NCI-H2029 (cell line): Measurements from ENCODE around the gene BACH2.
"Not testable (repeated sequence)": the region's sequence is repeated elsewhere in the genome, so short reads cannot be mapped to it uniquely, and the experiment has no call there.

Experiments used
- DNase-seq: peaks from one replicate; lab custom pipeline; 2025; lab: John Stamatoyannopoulos, UW

BACH2 gene

DNA sequence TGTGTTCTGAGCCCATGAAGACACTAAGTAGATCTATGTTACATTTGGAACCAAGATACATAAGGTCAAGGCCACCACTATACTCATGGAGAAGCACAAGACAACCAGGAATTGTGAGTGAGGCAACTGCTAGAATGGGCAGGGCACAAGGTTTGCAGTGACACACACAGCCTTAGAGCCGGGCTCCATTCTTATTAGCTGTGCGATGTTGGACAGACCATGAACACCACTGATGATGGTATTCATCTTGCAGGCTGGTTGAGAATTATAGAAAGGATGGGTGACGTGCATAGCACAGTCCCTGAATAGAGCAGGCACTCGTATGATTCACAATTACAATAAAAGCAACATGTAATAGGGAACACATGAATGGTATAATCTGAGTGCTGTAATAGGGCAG is 229.9 kb downstream of the BACH2 start:
- DNase-seq, result no peak

GRCh38 chr6:90065173-90065572 is 231.5 kb downstream of the BACH2 start:
- DNase-seq, result no peak

GRCh38 chr6:90062667-90063066 is 234.0 kb downstream of the BACH2 start:
- DNase-seq, result no peak

GRCh38 chr6:90062051-90062450 is 234.6 kb downstream of the BACH2 start:
- DNase-seq, result no peak

DNA sequence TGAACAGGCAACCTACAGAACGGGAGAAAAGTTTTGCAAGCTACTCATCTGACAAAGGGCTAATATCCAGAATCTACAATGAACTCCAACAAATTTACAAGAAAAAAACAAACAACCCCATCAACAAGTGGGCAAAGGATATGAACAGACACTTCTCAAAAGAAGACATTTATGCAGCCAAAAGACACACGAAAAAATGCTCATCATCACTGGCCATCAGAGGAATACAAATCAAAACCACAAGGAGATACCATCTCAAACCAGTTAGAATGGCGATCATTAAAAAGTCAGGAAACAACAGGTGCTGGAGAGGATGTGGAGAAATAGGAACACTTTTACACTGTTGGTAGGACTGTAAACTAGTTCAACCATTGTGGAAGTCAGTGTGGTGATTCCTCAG is 237.5 kb downstream of the BACH2 start:
- not testable (repeated sequence) for DNase-seq

DNA sequence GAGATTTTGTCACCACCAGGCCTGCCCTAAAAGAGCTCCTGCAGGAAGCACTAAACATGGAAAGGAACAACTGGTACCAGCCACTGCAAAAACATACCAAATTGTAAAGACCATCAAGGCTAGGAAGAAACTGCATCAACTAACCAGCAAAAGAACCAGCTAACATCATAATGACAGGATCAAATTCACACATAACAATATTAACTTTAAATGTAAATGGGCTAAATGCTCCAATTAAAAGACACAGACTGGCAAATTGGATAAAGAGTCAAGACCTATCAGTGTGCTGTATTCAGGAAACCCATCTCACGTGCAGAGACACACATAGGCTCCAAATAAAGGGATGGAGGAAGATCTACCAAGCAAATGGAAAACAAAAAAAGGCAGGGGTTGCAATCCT is 240.7 kb downstream of the BACH2 start:
- DNase-seq, result not testable (repeated sequence)

GRCh38 chr6:90054193-90054592 is 242.4 kb downstream of the BACH2 start:
- DNase-seq, result not testable (repeated sequence)

- no peak for DNase-seq
Measured at GRCh38 chr6:90053614-90054013, 243.0 kb downstream of the BACH2 start.

DNA sequence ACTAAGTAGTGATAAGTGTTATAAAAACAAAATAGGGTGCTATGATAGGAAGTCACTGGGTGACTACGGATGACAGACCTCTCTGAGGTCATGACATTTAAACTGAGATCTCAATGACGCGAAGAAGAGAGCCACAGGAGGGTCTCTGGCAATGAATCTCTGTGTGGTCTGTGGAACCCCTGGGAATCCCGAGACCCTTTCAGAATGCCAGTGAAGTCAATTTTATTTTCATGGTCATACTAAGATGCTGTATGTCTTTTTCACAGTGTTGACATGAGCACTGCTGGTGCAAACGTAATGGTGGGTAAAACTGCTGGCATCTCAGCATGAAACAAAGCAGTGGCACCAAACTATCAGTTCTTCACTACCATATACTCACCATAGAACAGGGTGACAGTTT is 247.3 kb downstream of the BACH2 start:
- DNase-seq, result no peak

- DNase-seq, result no peak
Measured at GRCh38 chr6:90048206-90048967, 248.3 kb downstream of the BACH2 start.

- no peak for DNase-seq
Measured at GRCh38 chr6:90045535-90045934, 251.1 kb downstream of the BACH2 start.

DNA sequence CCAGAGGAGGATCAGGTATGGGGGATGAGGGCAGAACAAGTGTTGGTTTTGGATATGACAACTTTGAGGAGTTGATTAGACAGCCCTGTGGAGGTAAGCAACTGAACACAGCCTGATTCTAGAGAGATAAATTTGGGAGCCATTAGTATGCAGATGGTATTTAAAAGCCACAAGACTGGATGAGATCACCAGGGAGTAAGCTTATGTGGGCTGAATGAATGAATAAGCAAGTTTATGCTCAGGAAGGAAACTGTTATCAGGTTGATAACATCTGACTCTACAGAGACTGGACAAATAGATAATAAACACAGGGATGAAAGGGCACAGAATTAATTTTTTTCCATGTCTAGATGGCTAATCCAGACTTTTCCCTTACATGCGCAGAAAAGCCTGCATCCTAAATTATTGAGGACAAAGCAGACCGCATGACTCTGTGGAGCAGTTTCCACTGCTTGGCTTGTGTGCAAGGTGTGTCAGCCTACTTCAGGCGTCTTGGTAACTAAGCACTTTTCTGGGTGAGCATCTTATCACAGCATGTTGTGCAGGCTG is 251.7 kb downstream of the BACH2 start:
- no peak for DNase-seq

GRCh38 chr6:90044182-90044832 is 252.3 kb downstream of the BACH2 start:
- DNase-seq, result no peak

GRCh38 chr6:90040931-90041330 is 255.7 kb downstream of the BACH2 start:
- no peak for DNase-seq

GRCh38 chr6:90039911-90040310 is 256.7 kb downstream of the BACH2 start:
- no peak for DNase-seq

- DNase-seq, result no peak
Measured at GRCh38 chr6:90038961-90039653, 257.5 kb downstream of the BACH2 start.

DNA sequence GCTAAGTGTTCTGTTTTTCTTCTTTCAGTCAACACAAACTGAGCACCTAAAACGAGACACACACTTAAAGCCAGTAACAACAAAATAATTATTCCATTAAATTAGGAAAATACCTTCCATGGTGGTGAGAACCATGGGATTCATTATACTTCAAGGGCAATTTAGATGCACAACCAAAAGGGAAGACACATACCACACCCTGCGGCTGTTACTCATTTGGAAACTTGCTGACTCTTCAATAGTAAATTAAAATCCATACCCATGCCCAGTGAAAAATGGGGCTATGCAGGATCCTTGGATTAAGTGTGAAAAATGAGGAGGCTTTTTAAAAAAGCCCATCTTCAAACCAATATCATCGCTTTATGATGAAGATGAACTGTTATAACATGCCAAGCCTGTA is 259.7 kb downstream of the BACH2 start:
- DNase-seq, result no peak

DNA sequence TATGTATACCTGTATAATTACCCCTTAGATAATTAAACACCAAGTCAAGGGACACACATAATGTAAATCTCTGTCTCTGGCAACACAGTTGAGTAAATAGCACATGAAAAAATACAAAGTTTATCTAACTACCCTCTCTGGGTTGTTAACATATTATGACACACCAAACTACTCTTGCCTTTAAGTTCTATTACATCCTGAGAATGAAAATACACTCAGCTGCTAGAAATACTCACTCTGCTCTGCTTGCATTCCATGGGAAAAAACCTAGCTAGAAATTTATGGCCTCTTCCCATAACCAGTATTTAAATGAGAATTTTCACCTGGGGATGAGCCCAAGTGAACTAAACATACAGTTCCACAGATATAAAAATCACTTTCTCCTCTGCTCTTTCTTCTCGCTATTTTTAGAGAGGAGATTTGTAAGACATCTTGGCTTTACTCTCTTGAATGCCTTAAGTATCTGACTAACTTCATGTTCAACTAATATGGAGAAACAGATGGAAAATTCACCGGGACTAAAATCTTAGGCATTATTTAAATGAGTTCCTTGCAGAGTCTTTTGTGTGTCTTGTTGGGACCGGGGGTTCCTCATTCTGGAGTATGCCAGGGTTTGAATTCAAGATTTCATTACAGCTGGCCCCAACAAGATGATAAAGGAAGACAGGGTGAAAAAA is 261.5 kb downstream of the BACH2 start:
- DNase-seq, result no peak

DNA sequence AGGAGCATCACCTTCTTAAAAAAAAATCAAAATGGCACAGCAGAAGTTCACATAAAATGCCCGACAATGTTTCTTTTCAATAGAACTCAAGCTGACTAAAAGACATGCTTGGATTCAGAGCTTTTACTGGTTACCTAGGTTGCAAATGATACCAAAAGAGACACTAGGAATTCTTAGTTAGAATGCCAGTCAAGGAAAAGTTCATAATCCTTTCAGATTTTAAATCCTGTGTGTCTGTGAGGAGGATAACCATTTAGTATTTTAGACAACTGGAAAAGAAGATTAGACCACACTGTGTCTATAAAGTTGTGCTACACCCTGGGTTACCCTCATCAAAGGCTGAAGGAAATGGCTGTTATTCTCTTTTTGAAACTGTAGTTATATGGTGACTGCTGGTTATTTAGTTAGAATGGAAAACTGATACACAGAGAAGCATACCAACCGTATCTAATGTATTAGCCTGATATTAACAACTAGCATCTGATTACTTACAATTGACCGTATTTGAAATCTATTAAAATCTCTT is 262.8 kb downstream of the BACH2 start:
- no peak for DNase-seq

DNA sequence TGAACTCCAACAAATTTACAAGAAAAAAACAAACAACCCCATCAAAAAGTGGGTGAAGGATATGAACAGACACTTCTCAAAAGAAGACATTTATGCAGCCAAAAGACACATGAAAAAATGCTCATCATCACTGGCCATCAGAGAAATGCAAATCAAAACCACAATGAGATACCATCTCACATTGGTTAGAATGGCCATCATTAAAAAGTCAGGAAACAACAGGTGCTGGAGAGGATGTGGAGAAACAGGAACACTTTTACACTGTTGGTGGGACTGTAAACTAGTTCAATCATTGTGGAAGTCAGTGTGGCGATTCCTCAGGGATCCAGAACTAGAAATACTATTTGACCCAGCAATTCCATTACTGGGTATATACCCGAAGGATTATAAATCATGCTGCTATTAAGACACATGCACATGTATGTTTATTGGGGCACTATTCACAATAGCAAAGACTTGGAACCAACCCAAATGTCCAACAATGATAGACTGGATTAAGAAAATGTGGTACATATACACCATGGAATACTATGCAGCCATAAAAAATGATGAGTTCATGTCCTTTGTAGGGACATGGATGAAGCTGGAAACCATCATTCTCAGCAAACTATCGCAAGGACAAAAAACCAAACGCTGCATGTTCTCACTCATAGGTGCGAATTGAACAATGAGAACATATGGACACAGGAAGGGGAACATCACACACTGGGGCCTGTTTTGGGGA is 264.0 kb downstream of the BACH2 start:
- not testable (repeated sequence) for DNase-seq

DNA sequence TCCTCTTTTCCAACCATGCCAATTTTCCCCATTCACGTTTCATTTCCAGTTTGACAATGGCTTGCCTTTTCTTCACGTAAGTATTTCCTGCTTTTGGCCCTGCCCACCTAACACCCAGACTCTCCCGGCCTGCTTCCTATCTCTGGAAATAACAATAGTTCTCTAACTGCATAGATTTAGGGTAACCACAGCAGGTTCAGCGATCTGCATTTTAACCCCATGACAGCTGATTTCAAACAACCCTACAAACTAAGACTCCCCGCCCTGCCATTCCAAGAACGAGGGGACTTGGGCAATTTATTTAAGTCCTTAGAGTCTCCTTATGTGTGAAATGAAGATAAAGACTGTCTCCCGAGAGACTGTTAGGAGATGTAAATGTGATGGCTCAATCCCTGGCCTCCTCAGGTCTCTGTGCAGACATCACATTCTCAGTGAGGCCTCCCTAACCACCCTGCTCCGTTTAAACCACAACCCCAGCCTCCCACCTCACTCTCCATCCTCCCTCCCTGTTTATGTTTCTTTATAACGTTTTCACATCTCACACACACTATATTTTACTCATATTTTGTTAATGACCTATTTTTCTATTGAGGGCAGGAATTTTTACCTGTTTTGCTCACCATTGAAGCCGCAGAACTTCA is 267.5 kb downstream of the BACH2 start:
- DNase-seq, result no peak
